ENCODE results near the gene MBD1. TPM values are rescaled to one million over a fixed set of nuclear protein-coding genes. Genes with fewer than 3 reads are reported as not detected.

Gene MBD1
- total and polyA plus RNA-seq, 2 of the 13 experiments (the other 11 are each of a cell fraction or from before 2014, with no cell fraction given), result 25.5 to 28.6 TPM

- TF ChIP-seq NCOA5 (CRISPR knock-in tag; IDR thresholded peaks at IDR 0.05), result no peak
- TF ChIP-seq ZNF687 (CRISPR knock-in tag; IDR thresholded peaks at IDR 0.05), result peak; percentile 43
- no peak for TF ChIP-seq HMGA1 (CRISPR knock-in tag; conservative IDR thresholded peaks at IDR 0.05)
- no peak for TF ChIP-seq GPN1 (CRISPR knock-in tag; IDR thresholded peaks at IDR 0.05; ENCODE audit: borderline replicate concordance)
- TF ChIP-seq ZBTB4 (CRISPR knock-in tag; IDR thresholded peaks at IDR 0.05; ENCODE audit: borderline replicate concordance), result no peak
- peak; percentile 77 for TF ChIP-seq TGIF2 (CRISPR knock-in tag; IDR thresholded peaks at IDR 0.05)
- no peak for TF ChIP-seq DBP (CRISPR knock-in tag; IDR thresholded peaks at IDR 0.05; ENCODE audit: not compliant biosample characterization)
- no peak for TF ChIP-seq PCBP2 (optimal IDR thresholded peaks at IDR 0.05; ENCODE audit: low read depth, low read length, poor library complexity, severe bottlenecking)
- no peak for TF ChIP-seq HDAC6 (IDR thresholded peaks at IDR 0.05; ENCODE audit: low read depth, low read length)
- peak; percentile 54; the same call in 1 of the 2 replicates for TF ChIP-seq NR2C2 (CRISPR knock-in tag; IDR thresholded peaks at IDR 0.05; ENCODE audit: borderline replicate concordance)
- no peak for TF ChIP-seq ZNF383 (CRISPR knock-in tag; IDR thresholded peaks at IDR 0.05; ENCODE audit: borderline replicate concordance)
- no peak for TF ChIP-seq SNRNP70 (IDR thresholded peaks at IDR 0.05; ENCODE audit: low read depth, low read length)
- TF ChIP-seq, protein P1, sequence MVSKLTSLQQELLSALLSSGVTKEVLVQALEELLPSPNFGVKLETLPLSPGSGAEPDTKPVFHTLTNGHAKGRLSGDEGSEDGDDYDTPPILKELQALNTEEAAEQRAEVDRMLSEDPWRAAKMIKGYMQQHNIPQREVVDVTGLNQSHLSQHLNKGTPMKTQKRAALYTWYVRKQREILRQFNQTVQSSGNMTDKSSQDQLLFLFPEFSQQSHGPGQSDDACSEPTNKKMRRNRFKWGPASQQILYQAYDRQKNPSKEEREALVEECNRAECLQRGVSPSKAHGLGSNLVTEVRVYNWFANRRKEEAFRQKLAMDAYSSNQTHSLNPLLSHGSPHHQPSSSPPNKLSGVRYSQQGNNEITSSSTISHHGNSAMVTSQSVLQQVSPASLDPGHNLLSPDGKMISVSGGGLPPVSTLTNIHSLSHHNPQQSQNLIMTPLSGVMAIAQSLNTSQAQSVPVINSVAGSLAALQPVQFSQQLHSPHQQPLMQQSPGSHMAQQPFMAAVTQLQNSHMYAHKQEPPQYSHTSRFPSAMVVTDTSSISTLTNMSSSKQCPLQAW (CRISPR knock-in tag; IDR thresholded peaks at IDR 0.05), result no peak
- TF ChIP-seq SRY (CRISPR knock-in tag; IDR thresholded peaks at IDR 0.05), result no peak
- no peak for TF ChIP-seq HNRNPUL1 (IDR thresholded peaks at IDR 0.05; ENCODE audit: low read depth, low read length)
- no peak for TF ChIP-seq ZNF737 (CRISPR knock-in tag; IDR thresholded peaks at IDR 0.05; ENCODE audit: borderline replicate concordance)
- peak; percentile 59; the same call in 1 of the 2 replicates for TF ChIP-seq CBX5 (CRISPR knock-in tag; IDR thresholded peaks at IDR 0.05; ENCODE audit: borderline replicate concordance)
- TF ChIP-seq TAF15 (IDR thresholded peaks at IDR 0.05; ENCODE audit: low read depth, low read length, poor library complexity, severe bottlenecking), result no peak
- no peak for TF ChIP-seq ZNF180 (CRISPR knock-in tag; IDR thresholded peaks at IDR 0.05; ENCODE audit: borderline replicate concordance, low read depth)
Observed at GRCh38 chr18:50307738-50308470, 26.6 kb upstream of the MBD1 start (continued).

Measured in HepG2 (cell line).